ENCODE results near the gene RAB18. TPM values are rescaled to one million over a fixed set of nuclear protein-coding genes. Genes with fewer than 3 reads are reported as not detected.
"Not testable (repeated sequence)": the region's sequence is repeated elsewhere in the genome, so short reads cannot be mapped to it uniquely, and the experiment has no call there.

Gene RAB18
- total RNA-seq, 2 experiments from 2014 or later: 8.1 to 36.2 TPM

- ChIA-PET POLR2A (interaction anchor here (0.7 kb wide), 1 partner anchor 642 kb away, joined by 4 read pairs; no protein-coding TSS in a partner anchor), CTCF (ENCODE audit: unreplicated experiment) (no interaction called here)
- H4K20me1 ChIP-seq (ENCODE audit: insufficient read depth, low read length): no peaks in the 10 kb centered on the region
- no peaks in the 10 kb centered on the region for H3K9me2 ChIP-seq (ENCODE audit: insufficient read depth, low read length)
- BruUV-seq (replicated peaks): no TSS peak
- no peak overlapping the region for H3K27ac ChIP-seq (ENCODE audit: low read depth, low read length, poor library complexity, severe bottlenecking)
- H3K4me1 ChIP-seq (ENCODE audit: insufficient read depth, low read length, poor library complexity, severe bottlenecking): no peaks in the 10 kb centered on the region
- H3K79me2 ChIP-seq (ENCODE audit: insufficient read depth, low read depth, low read length): no peaks in the 10 kb centered on the region
- no peak overlapping the region for H3K4me2 ChIP-seq (ENCODE audit: low read length)
- no peak for DNase-seq (ENCODE audit: low spot score)
- intact Hi-C loops (cut with micrococcal nuclease; ENCODE audit: unreplicated experiment): no loop called here
- no peak for TF ChIP-seq EZH2phosphoT487 (IDR thresholded peaks at IDR 0.05; ENCODE audit: borderline replicate concordance, low read depth, low read length)
- TF ChIP-seq CTCF (conservative IDR thresholded peaks at IDR 0.05; ENCODE audit: low read length): no peak
- no peaks in the 10 kb centered on the region for H3K36me3 ChIP-seq (ENCODE audit: insufficient read depth, low read length)
- H2AFZ ChIP-seq (ENCODE audit: low read length): no peak overlapping the region
- H3K9me3 ChIP-seq (ENCODE audit: low read length): no peaks in the 10 kb centered on the region
- H3K4me3 ChIP-seq (ENCODE audit: low read depth, low read length, poor library complexity, severe bottlenecking): no peak overlapping the region
Measured at GRCh38 chr10:27569946-27570345, 65.8 kb downstream of the RAB18 start.

DNA sequence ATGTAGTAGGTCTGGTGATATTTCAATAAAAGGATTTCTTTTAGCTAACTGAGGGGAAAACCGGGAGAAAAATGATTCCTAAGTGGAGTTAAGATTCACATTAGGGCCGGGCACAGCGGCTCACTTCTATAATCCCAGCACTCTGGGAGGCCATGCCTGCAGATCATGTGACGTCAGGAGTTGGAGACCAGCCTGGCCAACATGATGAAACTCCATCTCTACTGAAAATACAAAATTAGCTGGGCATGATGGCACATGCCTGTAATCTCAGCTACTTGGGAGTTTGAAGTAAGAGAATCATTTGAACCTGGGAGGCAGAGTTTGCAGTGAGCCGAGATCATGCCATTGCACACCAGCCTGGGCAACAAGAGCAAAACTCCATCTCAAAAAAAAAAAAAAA, 72.9 kb downstream of the RAB18 start:
- BruUV-seq (replicated peaks); CTCF ChIA-PET (ENCODE audit: unreplicated experiment); H3K9me3 ChIP-seq (ENCODE audit: low read length); H3K4me1 ChIP-seq (ENCODE audit: insufficient read depth, low read length, poor library complexity, severe bottlenecking); intact Hi-C loops (cut with micrococcal nuclease; ENCODE audit: unreplicated experiment); H3K27ac ChIP-seq (ENCODE audit: low read depth, low read length, poor library complexity, severe bottlenecking); H3K36me3 ChIP-seq (ENCODE audit: insufficient read depth, low read length); H3K4me3 ChIP-seq (ENCODE audit: low read depth, low read length, poor library complexity, severe bottlenecking); H3K9me2 ChIP-seq (ENCODE audit: insufficient read depth, low read length); POLR2A ChIA-PET; H4K20me1 ChIP-seq (ENCODE audit: insufficient read depth, low read length); H2AFZ ChIP-seq (ENCODE audit: low read length); DNase-seq (ENCODE audit: low spot score); H3K79me2 ChIP-seq (ENCODE audit: insufficient read depth, low read depth, low read length); H3K4me2 ChIP-seq (ENCODE audit: low read length): not testable (repeated sequence)

GRCh38 chr10:27578316-27578715, 74.2 kb downstream of the RAB18 start:
- H3K4me1 ChIP-seq (ENCODE audit: insufficient read depth, low read length, poor library complexity, severe bottlenecking): no peaks in the 10 kb centered on the region
- intact Hi-C loops (cut with micrococcal nuclease; ENCODE audit: unreplicated experiment): no loop called here
- TF ChIP-seq CTCF (conservative IDR thresholded peaks at IDR 0.05; ENCODE audit: low read length) (no peak), EZH2phosphoT487 (IDR thresholded peaks at IDR 0.05; ENCODE audit: borderline replicate concordance, low read depth, low read length) (no peak)
- no peaks in the 10 kb centered on the region for H3K36me3 ChIP-seq (ENCODE audit: insufficient read depth, low read length)
- H3K79me2 ChIP-seq (ENCODE audit: insufficient read depth, low read depth, low read length): no peaks in the 10 kb centered on the region
- H3K9me2 ChIP-seq (ENCODE audit: insufficient read depth, low read length): no peaks in the 10 kb centered on the region
- no peak for DNase-seq (ENCODE audit: low spot score)
- no peak overlapping the region for H2AFZ ChIP-seq (ENCODE audit: low read length)
- no peaks in the 10 kb centered on the region for H3K9me3 ChIP-seq (ENCODE audit: low read length)
- no peak overlapping the region for H3K4me2 ChIP-seq (ENCODE audit: low read length)
- CTCF ChIA-PET (ENCODE audit: unreplicated experiment): no interaction called here
- no peak overlapping the region for H3K27ac ChIP-seq (ENCODE audit: low read depth, low read length, poor library complexity, severe bottlenecking)
- no peaks in the 10 kb centered on the region for H4K20me1 ChIP-seq (ENCODE audit: insufficient read depth, low read length)
- BruUV-seq (replicated peaks): no TSS peak
- no peak overlapping the region for H3K4me3 ChIP-seq (ENCODE audit: low read depth, low read length, poor library complexity, severe bottlenecking)
- POLR2A ChIA-PET: no interaction called here
